NOMO-1 treated with DMSO at 0.1 percent for 48 hours (cell line): Measurements from ENCODE around the gene PTCD3.

Experiments
- DNase-seq: peaks from one replicate; lab custom pipeline; 2025; ENCODE audit not compliant: unreplicated experiment; lab: John Stamatoyannopoulos, UW

PTCD3 gene

GRCh38 chr2:86081724-86082123 lies 24.3 kb upstream of the PTCD3 start:
- DNase-seq = no peak

- no peak for DNase-seq
Observed at GRCh38 chr2:86082756-86083155, 23.3 kb upstream of the PTCD3 start.

- no peak for DNase-seq
Observed at GRCh38 chr2:86087936-86088850, 17.8 kb upstream of the PTCD3 start.

GRCh38 chr2:86094229-86094628 lies 11.8 kb upstream of the PTCD3 start:
- no peak for DNase-seq

- no peak for DNase-seq
Observed at GRCh38 chr2:86097114-86097896, 8.7 kb upstream of the PTCD3 start.

- DNase-seq = no peak
Observed at GRCh38 chr2:86097913-86098312, 8.1 kb upstream of the PTCD3 start.

GRCh38 chr2:86102157-86102556 lies 3.9 kb upstream of the PTCD3 start:
- DNase-seq = no peak

GRCh38 chr2:86105252-86105968 lies 625 bp upstream of the PTCD3 start, which contains the start of gene POLR1A:
Gene POLR1A (minus strand): TSS chr2:86105886. CDS start chr2:86105776, 110 bp downstream.
- peak; percentile 91 for DNase-seq

- no peak for DNase-seq
Observed at GRCh38 chr2:86107031-86107430, 996 bp downstream of the PTCD3 start.

- DNase-seq = no peak
Observed at GRCh38 chr2:86118130-86118529, 12.1 kb downstream of the PTCD3 start.

GRCh38 chr2:86123328-86123925 lies 17.4 kb downstream of the PTCD3 start:
- no peak for DNase-seq

- no peak for DNase-seq
Observed at GRCh38 chr2:86124683-86125082, 18.6 kb downstream of the PTCD3 start.

GRCh38 chr2:86134709-86135108 lies 28.7 kb downstream of the PTCD3 start:
- no peak for DNase-seq

GRCh38 chr2:86135653-86136052 lies 29.6 kb downstream of the PTCD3 start:
- DNase-seq = no peak

- DNase-seq = no peak
Observed at GRCh38 chr2:86136141-86136540, 30.1 kb downstream of the PTCD3 start.

GRCh38 chr2:86138736-86139625 lies 32.9 kb downstream of the PTCD3 start:
- DNase-seq = no peak

GRCh38 chr2:86139981-86140380 lies 33.9 kb downstream of the PTCD3 start:
- no peak for DNase-seq

GRCh38 chr2:86140969-86141392 lies 34.9 kb downstream of the PTCD3 start:
- peak; percentile 8 for DNase-seq

GRCh38 chr2:86142436-86143257 lies 36.6 kb downstream of the PTCD3 start:
- peak; percentile 45 for DNase-seq
